ENCODE results near the gene ABHD15. TPM values are rescaled to one million over a fixed set of nuclear protein-coding genes. Genes with fewer than 3 reads are reported as not detected.

ABHD15 gene
- polyA plus RNA-seq, 3 donors, result 3.1 to 4.6 (median 3.6) TPM

- no peak for TF ChIP-seq CTCF (IDR thresholded peaks at IDR 0.05)
- Histone ChIP-seq H3K4me3 (replicated peaks in 1 of 3; ENCODE audit: low read depth in 2 of 3, low read length in 3 of 3) (no peak overlapping the region), H2AFZ (ENCODE audit: insufficient read depth, low read depth, low read length, poor library complexity, severe bottlenecking) (peak overlapping the region; percentile 45), H3K27me3 (ENCODE audit: control insufficient read depth in 2 of 2, insufficient read depth in 2 of 2, low read length in 2 of 2) (no peaks in the 10 kb centered on the region), H4K20me1 (ENCODE audit: insufficient read depth, low read length) (peaks cover 5% of the 10 kb centered on the region), H3K36me3 (replicated peaks in 1 of 2; ENCODE audit: control insufficient read depth in 1 of 2, insufficient read depth in 2 of 2, low read length in 2 of 2) (no peaks in the 10 kb centered on the region), H3K4me2 (replicated peaks; ENCODE audit: extremely low read depth, low read length, poor library complexity, severe bottlenecking) (peak overlapping the region; percentile 23), H3K9ac (ENCODE audit: insufficient read depth, low read length, poor library complexity, severe bottlenecking) (no peak overlapping the region), H3K4me1 (ENCODE audit: control insufficient read depth in 1 of 2, insufficient read depth in 2 of 2, low read length in 2 of 2) (peaks cover 53 to 54% of the 10 kb centered on the region in 2 donors), H3K9me3 (replicated peaks in 1 of 2; ENCODE audit: control insufficient read depth in 1 of 2, insufficient read depth in 1 of 2, low read length in 2 of 2) (no peaks in the 10 kb centered on the region), H3K27ac (ENCODE audit: low read depth in 1 of 2, low read length in 2 of 2) (peak overlapping the region in 1 of 2 donors; percentile 38), H3K79me2 (ENCODE audit: insufficient read depth, low read length) (peaks cover 36% of the 10 kb centered on the region)
- peaks cover 14 to 15% of the 10 kb centered on the region in 2 donors for H3K36me3 Mint-ChIP-seq
- H3K27me3 Mint-ChIP-seq (ENCODE audit: low read depth in 3 of 3), result peaks cover 0 to 5% (median 0%) of the 10 kb centered on the region in 3 donors
- 22% methylated on average over 8 of the region's 17 CpGs for WGBS (ENCODE audit: insufficient coverage)
- no peaks in the 10 kb centered on the region for H3K9me3 Mint-ChIP-seq
- intact Hi-C loops (cut with micrococcal nuclease), result loop anchor here (10.0 kb wide), 2 partner anchors 53 to 197 kb away; no protein-coding TSS in a partner anchor
- H3K4me3 Mint-ChIP-seq, result peak overlapping the region; percentile 21 to 73
- H3K4me1 Mint-ChIP-seq, result peaks cover 64% of the 10 kb centered on the region
- peak in 2 of 3 donors; percentile 44 to 55 for DNase-seq
- peak overlapping the region; percentile 36 to 82 (median 63) for H3K27ac Mint-ChIP-seq
Observed at GRCh38 chr17:29561554-29562517, 5.0 kb downstream of the ABHD15 start.

GRCh38 chr17:29560316-29560715 lies 6.5 kb downstream of the ABHD15 start:
- no peaks in the 10 kb centered on the region for H3K27me3 ChIP-seq (ENCODE audit: control insufficient read depth in 2 of 2, insufficient read depth in 2 of 2, low read length in 2 of 2)
- intact Hi-C loops (cut with micrococcal nuclease), result loop anchor here (10.0 kb wide), 2 partner anchors 54 to 196 kb away; no protein-coding TSS in a partner anchor
- peaks cover 27% of the 10 kb centered on the region for H3K79me2 ChIP-seq (ENCODE audit: insufficient read depth, low read length)
- peak overlapping the region; percentile 48 for H3K4me2 ChIP-seq (replicated peaks; ENCODE audit: extremely low read depth, low read length, poor library complexity, severe bottlenecking)
- peak overlapping the region; percentile 10 to 33 for H3K27ac ChIP-seq (ENCODE audit: low read depth in 1 of 2, low read length in 2 of 2)
- H3K4me3 ChIP-seq (replicated peaks in 1 of 3; ENCODE audit: low read depth in 2 of 3, low read length in 3 of 3), result peak overlapping the region in 2 of 3 experiments; percentile 5 to 57
- no peaks in the 10 kb centered on the region for H3K27me3 Mint-ChIP-seq (ENCODE audit: low read depth in 3 of 3)
- H3K9ac ChIP-seq (ENCODE audit: insufficient read depth, low read length, poor library complexity, severe bottlenecking), result peak overlapping the region; percentile 18
- peaks cover 40 to 41% of the 10 kb centered on the region in 2 donors for H3K4me1 ChIP-seq (ENCODE audit: control insufficient read depth in 1 of 2, insufficient read depth in 2 of 2, low read length in 2 of 2)
- no peaks in the 10 kb centered on the region for H3K36me3 ChIP-seq (replicated peaks in 1 of 2; ENCODE audit: control insufficient read depth in 1 of 2, insufficient read depth in 2 of 2, low read length in 2 of 2)
- peaks cover 14 to 15% of the 10 kb centered on the region in 2 donors for H3K36me3 Mint-ChIP-seq
- peak overlapping the region; percentile 71 to 78 for H3K4me3 Mint-ChIP-seq
- H2AFZ ChIP-seq (ENCODE audit: insufficient read depth, low read depth, low read length, poor library complexity, severe bottlenecking), result peak overlapping the region; percentile 72
- peaks cover 54% of the 10 kb centered on the region for H3K4me1 Mint-ChIP-seq
- no peak for TF ChIP-seq CTCF (IDR thresholded peaks at IDR 0.05)
- H4K20me1 ChIP-seq (ENCODE audit: insufficient read depth, low read length), result peaks cover under 1% of the 10 kb centered on the region
- peak in 2 of 3 donors; percentile 56 to 62 for DNase-seq
- H3K9me3 ChIP-seq (replicated peaks in 1 of 2; ENCODE audit: control insufficient read depth in 1 of 2, insufficient read depth in 1 of 2, low read length in 2 of 2), result no peaks in the 10 kb centered on the region
- no peaks in the 10 kb centered on the region for H3K9me3 Mint-ChIP-seq
- H3K27ac Mint-ChIP-seq, result peak overlapping the region; percentile 46 to 84 (median 65)
- no CpG with 5 or more reads among the region's 6 CpGs for WGBS (ENCODE audit: insufficient coverage)
